Measurements from ENCODE around the gene FAM118B.
A peak's percentile ranks its signal among the peaks of the same experiment; 100 is the strongest.

FAM118B gene

DNA sequence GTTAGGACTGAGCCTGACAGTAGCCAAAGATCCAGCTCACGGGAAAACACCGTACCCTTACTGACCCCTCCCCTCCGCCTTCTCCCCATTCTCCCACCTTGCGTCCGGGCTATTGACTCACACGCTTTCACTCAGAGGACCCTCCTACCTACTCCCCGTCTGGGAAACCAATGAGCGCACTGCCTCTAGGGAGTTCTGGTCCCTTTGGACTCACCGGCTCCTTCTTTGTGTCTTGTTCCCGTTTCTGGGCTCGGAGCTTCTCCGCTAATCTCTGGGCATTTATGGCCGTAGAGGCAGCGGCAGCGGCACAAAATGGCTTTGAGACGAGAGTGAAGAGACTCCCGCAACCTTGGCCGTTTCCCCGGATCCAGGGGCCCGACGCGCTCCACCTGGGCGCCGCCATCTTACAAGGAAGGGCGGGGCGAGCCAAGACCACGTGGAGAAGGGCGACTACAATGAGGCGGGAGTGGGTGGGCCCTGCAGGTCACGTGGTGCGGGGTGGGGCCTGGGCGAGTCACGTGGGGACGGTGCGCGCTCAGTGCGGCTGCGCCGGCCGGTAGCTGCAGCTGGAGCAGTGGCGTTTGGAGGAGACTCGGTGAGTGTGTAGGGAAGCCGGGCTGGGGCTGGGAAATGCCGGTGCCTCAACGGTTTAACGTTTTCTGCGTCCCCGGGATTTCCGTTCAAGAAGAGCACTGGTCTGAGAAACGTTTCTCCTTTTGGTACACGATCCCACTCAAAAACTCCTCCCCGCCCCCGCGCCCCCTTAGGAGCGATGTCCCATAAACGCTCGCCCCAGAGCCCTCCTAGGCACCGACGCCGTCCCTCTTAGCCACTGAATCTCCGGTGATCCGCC lies at the start of gene FAM118B, which contains the start of gene RPUSD4:
Gene FAM118B, plus strand, starts transcription at position 547 of the 853 bp plus-strand sequence. CDS start 23,220 bp downstream, outside the sequence.
Gene RPUSD4, minus strand, starts transcription at position 415 of the 853 bp plus-strand sequence. Its CDS starts 12 bp downstream, at position 403.
- DNase-seq = peak; percentile 94

DNA sequence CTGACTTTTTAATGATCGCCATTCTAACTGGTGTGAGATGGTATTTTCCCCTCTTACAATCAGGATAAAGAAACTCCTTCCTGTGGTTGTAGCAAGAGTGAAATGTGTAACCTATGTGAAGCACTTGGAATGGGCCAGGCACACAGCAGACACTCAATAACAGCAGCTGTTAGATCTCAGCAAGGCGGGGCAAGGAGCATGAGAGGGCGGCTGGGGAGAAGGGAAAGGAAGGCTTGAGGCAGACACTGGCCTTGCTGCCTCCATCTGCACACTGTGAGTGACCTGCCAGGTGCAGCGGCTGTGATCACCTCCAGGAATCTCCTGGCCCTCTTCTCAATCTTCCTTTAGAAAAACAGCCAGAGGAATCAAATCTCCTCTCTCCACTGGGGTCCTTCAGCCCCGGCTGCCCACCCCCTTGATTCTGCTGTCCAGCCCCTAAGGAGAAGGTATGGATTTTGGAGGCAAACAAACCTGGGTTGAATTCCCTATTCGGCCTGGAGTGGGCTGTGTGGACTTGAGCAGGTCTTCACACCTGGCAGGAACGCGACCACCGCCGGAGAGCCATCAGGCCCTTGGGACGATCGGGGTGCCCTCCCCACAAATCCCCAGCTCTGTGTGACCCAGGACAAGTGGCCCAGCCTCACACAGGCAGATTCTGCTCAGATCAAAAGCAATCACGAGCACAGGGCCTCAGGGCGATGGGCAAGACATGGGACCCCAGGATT lies 49.1 kb upstream of the FAM118B start:
- DNase-seq = no peak

DNA sequence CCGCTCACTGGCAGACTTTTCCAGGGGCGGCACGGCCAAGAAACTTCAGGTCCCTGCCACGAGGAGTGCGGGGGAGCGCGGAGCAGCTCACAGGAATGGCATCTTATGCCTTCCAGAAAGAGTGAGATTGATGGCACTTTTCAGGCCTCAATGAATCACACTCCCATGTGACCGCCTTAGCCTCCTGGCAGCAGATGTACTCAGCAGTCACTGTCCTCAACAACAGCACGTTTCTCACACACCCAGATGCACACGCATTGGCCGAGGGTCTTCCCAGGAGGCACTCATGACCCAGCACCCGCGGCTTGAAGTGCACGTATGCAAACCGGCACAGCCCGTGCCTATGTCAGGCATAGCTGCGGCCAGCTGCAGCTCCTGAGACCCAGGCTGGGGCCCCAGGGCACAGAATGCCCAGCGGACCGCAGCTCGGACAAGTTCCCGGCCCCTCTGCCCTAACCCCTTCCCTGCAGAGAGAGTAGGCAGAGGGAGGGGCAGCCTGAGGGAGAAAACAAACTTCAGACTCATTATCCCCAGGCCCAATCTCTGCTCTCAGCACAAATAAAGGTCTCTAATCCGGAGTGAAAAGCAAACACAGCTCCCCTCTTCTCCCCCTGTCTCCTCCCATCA lies 48.4 kb upstream of the FAM118B start:
- DNase-seq = no peak

DNA sequence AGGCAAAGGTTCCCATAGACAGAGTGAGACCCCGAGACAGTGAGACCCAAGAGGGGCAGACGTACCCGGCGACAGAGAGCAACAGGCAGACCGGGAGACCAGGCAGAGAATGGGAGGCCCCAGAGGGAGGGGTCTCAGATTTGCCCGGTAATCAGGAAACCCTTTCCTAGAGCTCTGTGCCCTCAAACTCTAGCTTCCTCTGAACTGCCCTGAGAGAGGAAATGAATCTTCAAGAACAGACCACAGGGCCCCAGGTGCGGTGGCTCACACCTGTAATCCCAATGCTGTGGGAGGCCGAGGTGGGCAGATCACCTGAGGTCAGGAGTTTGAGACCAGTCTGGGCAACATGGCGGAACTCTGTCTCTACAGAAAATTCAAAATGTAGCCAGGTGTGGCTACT lies 47.8 kb upstream of the FAM118B start:
- no peak for DNase-seq

DNA sequence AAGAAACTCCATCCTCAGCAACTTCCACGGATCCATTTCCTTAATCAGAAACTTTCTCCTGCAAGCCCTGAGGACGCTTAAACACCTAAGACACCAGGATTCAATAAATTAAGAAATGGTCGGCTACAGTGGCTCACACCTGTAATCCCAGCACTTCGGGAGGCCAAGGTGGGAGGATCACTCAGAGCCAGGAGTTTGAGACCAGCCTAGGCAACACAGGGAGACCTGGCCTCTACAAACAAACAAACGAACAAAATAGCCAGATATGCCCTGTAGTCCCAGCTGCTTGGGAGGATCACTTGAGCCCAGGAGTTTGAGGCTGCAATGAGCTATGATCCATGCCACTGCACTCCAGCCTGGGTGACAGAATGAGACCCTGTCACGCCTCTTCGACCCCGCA lies 46.8 kb upstream of the FAM118B start:
- no peak for DNase-seq

DNA sequence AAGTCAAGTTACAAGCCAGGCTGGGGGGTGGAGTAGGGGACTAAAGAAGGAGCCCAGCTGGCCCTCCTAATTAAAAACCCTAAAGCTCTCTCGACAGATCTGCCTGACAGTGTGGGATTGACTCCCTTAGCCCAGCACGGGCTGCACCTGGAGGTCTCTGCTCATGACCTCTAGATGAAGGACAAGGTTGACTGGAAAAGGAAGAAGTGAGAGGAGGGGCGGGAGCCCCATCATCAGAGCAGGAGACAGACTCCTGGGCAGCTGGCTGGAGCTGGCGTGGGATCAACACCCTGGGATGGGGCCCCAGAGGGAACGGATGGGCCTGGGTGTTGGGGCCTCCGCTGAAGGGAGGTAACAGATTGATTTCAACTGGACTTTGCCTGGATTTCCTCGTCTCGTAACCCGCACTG lies 46.3 kb upstream of the FAM118B start:
- DNase-seq = no peak

DNA sequence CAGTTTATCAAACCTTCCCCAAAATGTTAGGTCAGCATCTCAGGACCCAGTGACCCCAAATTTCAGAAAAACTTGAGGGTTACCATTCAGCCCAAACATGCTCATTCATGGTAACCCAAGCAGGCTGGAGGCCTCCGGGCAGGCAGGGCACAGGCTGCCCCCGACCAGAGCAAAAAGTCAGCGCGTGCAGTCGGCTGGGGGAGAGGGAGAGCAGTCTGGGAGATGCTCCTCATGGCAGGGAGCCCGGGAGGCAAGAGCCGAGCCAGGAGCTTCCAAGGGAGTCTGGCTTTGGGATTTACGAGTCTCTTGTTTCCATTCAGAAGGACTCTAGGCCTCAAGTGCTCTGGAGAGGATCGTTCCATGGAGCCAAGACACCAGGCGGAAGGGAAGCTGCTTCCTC lies 45.8 kb upstream of the FAM118B start:
- DNase-seq = no peak

DNA sequence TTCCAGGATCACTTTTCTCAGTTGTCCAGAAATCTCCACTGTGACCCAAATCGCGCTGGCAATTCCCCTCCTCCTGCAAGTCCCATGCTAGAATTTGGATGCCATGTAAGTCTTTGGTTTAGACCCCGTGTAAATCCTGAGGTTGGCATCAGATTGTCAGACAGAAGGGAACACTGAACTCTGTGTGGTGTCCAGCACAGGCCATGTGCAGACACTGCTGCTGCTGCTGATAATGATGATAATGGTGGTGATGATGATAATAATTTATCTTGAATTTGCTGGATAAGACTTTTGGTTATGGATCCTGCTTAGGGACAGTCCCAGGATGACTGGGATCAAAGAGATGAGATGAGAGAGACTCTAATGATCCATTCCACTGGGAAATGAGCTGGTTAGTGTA lies 45.2 kb upstream of the FAM118B start:
- DNase-seq = no peak

DNA sequence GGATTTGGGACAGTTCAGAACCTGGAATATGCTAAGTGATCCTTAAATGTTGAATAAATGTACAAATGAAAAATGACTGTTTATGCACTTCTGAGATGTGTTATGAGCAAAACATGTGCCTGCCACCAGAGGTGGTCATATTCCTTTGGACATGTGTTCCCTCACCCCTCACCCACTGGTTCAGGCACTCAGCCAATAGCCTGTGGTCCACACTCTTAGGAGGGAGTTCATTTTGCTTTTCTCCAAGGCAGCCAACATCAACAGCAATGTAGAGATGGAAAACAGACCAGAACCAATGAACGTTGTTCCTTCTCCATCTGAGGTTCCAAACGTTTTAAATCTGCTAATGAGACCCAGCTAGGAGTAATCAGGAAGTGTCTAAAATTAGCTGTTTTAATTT lies 44.1 kb upstream of the FAM118B start:
- DNase-seq = no peak

DNA sequence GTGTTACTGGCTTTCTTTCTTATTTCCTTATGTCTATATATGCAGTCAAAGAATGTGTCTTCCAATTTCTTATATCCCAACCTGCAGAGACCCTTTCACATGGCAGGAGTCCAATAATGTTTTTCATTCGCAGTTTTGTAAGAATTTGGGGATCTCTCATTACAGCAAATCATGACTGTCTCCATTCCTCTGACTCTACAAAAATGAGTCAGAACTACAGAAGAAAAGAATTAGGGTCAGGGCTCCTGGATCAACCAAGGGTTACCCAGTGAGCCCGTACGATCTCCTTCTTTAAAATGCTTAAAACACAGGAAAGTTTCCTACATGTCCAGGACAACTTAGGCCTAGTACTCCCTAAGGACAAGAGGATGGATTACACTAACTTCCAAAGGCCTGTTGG lies 42.3 kb upstream of the FAM118B start:
- DNase-seq = no peak

DNA sequence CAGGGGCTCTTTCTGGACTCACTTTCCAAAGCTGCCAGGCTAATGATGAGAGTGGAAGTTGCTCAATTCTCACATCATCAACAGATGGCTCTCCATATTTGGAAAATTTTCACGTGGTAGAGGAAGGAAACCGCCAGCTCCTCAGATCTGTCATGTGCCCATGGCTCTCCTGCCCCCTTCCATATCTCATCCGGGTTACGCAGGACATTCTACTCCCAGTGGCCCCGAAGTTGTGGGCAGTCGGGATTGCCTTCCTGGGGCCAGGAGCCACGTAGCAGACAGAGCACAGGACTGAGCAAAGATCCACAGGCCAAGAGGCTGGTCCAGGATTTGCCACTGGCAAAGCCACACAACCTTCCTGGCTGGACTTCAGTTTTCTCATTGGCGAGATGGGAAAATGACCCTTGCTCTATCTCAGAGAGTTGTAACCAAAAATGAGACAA lies 39.0 kb upstream of the FAM118B start:
- no peak for DNase-seq

DNA sequence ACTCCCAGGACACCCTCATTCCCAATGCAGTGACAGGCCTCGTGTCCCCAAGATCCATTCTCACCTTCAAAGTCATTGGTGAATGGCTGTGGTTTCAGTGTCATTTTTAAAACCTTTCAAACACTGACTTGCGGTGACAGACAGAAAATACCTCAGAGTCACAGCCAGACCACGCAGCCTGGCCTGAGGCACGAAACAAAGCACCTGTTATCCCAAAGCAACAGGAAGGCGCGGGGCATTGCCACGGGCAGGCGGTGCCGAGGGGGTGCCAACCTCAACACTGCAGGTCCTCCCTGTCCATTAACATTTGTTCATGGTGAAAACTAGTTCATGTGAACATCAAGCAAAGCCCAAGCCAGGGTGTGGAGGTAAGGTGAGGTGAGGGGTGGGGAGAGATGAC lies 38.3 kb upstream of the FAM118B start:
- DNase-seq = no peak

DNA sequence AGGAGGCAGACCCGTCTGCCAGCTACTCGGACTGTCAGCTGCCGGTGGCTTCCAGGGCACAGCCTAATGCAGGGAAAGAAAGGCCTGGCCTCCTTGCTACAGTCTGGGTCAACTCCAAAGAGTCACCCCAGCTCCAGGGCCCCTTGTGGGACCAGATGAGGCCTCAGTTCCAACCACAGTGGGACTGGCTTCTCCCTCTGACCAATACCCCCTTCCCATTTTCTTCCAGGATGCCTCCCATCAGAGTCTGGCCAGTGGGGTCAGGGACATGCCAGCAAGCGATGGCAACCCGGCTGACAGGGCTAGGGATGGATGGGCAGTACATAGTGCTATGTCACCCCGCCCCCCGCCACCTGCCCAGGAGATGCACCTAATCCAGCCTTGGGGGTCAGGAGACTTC lies 36.8 kb upstream of the FAM118B start:
- no peak for DNase-seq

DNA sequence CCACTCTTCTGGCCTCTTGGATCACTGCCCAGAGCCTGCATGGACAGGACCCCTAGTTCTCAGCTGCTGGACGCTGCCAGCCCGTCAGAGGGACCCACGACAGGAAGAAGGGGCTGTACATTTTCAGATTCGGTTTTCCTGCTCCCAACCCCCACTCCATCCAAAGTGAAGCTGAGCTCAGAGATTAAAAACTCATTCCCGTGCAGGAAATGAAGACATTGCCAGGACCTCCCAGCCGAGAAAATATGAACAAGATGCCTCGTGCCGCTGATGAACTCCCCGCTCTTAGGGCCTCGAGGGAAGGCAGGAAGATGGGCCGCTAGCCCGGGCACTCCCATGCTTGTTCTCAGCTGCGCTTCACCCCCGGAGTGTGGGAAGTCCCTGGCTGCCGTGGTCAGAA lies 36.2 kb upstream of the FAM118B start:
- no peak for DNase-seq

DNA sequence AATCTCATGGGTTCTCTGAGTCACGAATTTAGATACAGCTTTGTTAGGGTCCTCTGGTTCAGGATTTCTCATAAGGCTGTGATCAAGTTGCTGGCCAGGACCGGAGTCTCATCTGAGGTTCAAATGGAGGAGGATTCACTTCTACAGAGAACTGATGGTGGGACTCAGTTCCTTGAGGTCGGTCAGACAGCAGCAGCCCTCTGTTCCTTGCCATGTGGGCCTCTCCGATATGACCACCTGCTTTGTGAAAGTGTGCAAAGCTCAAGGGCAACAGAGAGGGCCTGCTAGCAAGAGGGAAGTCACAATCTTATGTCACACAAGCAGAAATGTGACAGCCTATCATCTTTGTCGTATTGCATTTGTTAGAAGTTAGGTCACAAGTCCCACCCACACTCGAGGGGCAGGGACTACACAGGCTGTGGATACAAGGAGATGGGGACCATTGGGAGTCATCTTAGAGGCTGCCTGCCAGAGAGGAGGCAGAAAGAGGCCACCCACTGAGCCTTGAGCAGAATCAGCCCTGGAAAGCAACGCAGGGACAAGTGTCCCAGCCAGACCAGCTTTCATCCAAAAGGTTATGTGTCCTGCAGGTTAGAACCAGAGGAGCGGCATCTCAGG lies 34.6 kb upstream of the FAM118B start:
- no peak for DNase-seq

DNA sequence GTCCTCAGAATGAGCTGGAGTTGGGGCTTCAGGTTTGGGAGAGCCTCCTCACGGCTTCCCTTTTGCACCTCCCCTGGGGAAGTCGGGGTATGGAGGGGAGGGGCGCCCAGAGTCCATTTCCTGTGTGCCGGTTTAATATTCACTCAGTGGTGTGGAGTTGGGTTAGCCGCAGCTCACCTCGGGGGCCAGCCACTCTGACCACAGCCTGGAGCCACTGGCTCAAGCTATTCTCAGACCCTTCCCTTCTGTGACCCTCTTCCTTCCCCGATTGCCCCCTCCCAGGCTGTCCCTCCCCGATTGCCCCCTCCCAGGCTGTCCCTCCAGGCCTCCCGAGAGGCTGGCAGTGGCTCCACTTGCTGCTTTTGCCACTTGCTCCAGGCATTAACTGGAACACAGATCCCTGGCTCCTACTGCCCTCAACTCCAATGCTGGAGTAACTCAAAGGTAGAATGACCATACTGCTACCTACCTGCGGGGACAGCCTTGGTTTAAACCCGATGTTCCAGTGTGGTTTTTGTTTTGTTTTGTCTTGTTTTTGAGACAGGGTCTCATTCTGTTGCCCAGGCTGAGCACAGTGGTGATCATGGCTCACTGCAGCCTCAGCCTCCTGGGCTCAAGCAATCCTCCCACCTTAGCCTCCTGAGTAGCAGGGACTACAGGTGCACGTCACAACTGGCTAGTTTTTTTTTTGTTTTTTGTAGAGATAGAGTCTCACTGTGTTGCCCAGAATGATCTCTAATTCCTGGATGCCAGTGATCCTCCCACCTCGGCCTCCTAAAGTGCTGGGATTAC lies 29.4 kb upstream of the FAM118B start:
- DNase-seq = no peak

DNA sequence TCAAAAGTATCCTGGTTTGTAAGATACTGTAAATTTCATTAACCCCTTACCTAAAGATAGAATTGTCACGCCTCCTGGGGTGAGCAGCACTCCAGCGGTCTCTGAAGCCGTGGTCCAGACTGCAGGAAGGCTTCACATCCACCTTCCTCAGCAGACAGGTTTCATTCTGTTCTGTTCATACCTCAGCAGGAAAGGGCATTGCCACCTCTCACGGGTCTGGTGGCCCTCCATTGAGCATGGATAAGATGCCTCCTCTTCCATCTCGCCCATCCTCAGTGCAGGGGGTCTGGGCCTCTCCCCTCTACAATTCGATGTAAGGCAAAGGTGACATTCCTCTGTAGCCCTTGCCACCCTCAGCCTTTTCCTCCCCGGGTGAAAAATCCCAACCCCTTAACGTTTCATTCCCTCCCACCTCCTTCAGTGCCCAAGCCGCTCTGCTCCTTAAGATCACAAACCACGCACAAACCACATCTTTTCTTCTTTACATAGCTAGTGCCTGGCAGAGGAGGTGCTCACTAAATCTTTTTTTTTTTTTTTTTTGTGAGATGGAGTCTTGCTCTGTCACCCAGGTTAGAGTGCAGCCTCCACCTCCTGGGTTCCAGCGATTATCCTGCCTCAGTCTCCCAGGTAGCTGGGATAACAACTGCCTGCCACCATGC lies 28.7 kb upstream of the FAM118B start:
- DNase-seq = no peak

DNA sequence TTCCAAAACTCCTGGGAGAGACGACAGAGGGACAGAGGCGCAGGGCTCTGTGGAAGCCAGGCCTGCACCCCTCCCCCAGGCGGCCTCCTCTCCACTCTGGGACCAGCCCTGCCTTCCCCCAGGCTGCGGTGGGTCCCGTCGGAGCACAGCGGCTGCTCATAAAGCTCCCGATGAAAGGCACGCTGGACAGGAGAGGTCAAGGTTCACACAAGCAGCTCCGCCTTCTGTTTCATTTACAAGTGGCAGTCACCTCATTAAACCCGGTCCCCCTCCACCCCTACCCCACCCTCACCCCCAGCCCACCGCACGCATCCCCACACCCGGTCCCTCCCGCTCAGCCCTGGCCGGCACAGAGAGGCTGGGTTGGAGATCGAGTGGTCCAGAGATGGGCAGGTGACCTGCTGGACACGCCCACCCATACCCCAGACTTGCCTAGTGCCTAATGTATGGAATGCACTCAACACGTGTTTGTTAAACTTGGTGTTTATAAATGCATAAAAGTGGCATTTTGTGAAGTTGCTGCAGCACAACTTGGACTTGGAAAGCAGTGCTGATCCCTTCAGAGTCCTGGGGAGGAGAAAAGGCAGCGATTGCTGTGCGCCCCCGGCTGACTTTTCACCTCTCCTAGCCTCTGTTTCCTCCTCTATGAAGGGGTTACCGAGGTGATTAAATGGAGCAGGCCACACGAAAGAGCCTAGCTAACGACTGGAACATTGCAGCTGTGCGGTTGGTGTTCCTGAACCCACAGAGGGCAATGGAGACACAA lies 26.1 kb upstream of the FAM118B start:
- DNase-seq = no peak

DNA sequence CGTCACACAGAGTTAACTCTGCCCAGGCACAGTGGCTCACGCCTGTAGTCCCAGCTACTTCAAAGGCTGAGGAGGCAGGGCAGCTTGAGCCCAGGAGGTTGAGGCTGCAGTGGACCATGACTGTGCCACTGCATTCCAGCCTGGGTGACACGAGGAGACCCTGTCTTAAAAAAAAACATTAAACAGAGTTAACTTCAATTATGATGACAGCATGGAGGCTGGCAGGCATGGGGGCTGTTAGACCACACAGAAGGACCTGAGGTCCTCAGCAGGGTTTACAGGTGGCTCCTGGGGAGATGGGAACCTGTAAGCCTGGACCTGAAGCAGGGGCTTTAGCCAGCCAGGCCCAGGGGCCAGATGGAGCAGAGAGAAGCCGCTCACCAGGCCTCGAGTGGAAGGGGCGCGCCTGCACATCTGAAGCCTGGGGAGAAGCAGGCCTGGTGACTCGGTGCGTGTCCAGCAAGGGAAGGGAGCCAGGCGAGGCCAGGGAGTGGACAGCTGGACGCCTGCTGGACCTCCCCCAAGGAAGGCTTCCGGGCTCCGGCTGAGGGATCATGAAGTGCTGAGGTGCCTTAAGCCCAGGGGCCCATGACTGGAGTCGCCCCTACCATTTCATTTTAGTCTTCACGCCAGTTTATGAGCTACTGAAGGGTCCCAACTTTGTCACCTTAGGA lies 25.4 kb upstream of the FAM118B start:
- no peak for DNase-seq
